ENCODE results near the gene C19orf38.
A peak's percentile ranks its signal among the peaks of the same experiment; 100 is the strongest.
"Not testable (repeated sequence)": the region's sequence is repeated elsewhere in the genome, so short reads cannot be mapped to it uniquely, and the experiment has no call there.

Gene C19orf38

DNA sequence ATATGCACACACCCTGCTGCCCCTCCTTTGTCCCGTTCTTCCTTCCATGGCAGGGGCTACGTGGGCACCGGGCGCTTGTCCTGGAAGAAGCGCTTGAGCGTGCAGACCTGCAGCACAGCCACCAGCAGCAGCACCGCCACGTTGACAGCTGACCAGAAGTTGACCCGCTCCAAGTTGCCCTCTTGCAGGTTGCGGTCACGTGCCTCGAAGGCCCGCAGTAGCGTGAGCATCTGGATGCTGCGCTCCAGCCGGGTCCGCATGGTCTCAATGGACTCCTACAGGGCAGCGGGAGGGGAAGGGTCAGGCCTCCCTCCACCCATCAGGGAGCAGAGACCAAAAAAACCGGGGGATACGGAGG lies 15.3 kb upstream of the C19orf38 start:
- no peak overlapping the region for H3K27ac ChIP-seq
- no peak for TF ChIP-seq ZFX (IDR thresholded peaks at IDR 0.05)
- TF ChIP-seq, protein P1, sequence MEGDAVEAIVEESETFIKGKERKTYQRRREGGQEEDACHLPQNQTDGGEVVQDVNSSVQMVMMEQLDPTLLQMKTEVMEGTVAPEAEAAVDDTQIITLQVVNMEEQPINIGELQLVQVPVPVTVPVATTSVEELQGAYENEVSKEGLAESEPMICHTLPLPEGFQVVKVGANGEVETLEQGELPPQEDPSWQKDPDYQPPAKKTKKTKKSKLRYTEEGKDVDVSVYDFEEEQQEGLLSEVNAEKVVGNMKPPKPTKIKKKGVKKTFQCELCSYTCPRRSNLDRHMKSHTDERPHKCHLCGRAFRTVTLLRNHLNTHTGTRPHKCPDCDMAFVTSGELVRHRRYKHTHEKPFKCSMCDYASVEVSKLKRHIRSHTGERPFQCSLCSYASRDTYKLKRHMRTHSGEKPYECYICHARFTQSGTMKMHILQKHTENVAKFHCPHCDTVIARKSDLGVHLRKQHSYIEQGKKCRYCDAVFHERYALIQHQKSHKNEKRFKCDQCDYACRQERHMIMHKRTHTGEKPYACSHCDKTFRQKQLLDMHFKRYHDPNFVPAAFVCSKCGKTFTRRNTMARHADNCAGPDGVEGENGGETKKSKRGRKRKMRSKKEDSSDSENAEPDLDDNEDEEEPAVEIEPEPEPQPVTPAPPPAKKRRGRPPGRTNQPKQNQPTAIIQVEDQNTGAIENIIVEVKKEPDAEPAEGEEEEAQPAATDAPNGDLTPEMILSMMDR (conservative IDR thresholded peaks at IDR 0.05), result no peak

DNA sequence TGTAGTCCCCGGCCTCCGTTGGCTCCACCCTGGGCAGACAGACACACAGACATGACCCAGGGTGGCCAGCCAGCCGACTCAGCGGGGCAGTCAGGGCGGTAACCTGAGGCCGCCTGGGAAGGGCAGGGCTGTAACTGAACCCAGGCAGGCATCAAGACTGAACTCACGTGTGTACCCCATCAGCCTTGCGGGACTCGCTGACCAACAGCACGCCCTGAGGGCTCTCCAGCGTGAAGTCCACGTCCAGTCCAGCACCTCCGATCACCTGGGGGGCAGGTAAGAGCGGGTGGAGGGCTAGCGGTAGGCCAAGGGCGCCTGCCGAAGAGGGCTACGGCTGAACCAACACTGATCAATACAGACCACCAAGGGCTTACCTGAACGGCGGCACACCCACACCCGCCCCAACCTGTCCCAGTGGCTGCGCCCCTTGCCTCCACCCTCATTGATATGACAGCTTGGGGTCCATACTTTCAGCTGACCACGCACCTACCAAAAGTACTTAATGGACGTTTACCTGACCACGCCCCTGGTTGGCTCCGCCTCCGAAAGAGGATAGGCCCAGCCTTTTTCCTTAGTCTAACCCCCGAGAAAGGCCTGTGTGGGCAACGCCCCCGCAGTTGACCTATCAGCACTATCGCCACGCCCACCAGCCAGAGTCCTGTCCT lies 13.0 kb upstream of the C19orf38 start:
- TF ChIP-seq ZFX (IDR thresholded peaks at IDR 0.05), result no peak
- TF ChIP-seq, protein P1 (conservative IDR thresholded peaks at IDR 0.05), result no peak

DNA sequence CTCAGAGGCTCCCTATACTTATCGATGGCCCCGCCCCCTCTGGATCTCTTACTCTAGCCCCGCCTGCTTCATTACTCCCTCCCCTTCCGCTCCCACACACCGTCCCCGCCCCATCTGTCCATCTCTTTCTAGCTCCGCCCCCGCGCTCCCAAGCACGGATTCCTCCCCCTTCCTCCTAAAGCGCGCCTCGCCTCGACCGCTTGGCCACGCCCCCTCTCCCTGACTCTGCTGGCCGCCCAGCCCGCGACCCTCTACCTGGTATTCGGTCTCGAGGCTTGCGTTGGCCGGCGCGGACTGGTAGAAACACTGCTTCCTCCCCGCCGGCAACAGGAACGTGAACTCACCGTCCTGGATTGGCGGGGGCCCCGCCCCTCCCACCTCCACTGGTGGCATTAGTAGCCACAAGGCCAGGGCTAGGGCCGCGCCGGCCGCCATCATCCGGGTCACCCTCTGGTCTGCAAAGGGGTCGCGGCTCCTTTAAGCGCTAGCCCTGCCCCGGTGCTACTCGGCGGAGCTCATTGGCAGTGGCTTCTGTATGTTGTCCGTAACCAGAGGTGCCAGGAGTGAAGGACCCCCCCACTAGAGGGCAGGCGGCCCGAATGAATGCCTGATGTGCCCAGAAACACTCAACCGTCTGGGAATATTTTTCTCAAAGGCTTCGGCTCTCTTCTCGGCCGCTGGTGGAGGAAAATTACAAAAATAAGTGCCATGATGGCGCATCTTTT lies 12.3 kb upstream of the C19orf38 start, which contains the start of gene TMED1:
Gene TMED1 (minus strand): TSS at position 459 of the 725 bp plus-strand sequence. CDS start 21 bp downstream, at position 438.
- H3K27ac ChIP-seq, result peak within 1 kb of the TSS; percentile 98
- TF ChIP-seq ZFX (IDR thresholded peaks at IDR 0.05), result no peak
- TF ChIP-seq, protein P1 (conservative IDR thresholded peaks at IDR 0.05), result no peak

More for the DNA sequence above, 13.0 kb upstream of the C19orf38 start:
- peak overlapping the region; percentile 98 for H3K27ac ChIP-seq

DNA sequence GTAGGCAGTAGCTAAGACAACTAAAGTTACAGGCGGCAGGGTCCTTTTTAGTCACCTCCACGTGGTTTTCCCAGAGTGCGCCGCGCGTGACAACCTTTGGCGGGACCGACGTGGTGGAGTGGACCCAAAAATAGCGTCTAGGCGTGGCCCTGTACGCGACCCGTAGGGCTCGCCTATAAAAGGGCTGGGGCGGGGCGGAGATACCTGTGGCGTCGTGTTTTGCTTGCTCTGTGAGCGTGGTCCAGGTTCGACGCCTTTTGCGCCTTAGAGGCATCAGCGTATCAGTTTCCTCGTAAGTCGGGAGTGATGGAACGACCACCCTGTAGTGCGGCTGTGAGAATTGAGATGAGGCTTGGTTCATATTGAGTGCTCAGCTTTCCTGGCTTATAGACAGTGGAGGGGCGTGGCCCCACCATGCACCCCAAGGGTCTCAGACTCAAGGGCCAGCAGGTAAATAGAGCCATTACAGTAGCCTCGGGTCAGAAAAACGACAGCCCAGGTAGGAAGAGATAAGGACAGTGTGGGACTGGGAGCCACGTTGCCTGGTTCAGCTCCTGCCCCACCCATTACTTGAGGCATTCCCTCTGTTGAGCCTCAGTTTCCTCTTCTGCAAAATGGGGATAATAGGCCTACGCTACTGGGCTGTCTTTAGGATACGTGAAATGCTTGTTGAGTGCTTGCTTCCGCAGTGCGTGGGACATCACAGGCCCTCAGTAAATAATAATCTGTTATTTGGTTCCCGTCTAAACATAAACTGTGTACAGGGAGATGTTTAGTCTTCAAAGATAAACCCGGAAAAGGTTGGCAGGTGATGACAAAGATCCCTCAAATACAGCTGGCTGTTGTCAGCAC lies 11.5 kb upstream of the C19orf38 start:
- TF ChIP-seq, protein P1 (conservative IDR thresholded peaks at IDR 0.05), result no peak
- TF ChIP-seq ZFX (IDR thresholded peaks at IDR 0.05), result no peak
- peak overlapping the region; percentile 98 for H3K27ac ChIP-seq

DNA sequence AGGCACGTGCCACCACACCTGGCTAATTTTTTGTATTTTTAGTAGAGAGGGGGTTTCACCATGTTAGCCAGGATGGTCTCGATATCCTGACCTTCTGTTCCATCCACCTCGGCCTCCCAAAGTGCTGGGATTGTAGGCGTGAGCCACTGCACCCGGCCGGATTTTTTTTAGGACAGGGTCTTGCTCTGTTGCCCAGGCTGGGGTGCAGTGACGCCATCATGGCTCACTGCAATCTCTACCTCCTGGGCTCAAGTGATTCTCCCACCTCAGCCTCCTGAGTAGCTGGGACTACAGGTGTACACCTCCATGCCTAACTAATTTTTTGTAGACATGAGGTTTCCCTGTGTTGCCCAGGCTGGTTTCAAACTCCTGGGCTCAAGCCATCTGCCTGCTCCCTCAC lies 10.6 kb upstream of the C19orf38 start:
- not testable (repeated sequence) for H3K27ac ChIP-seq

DNA sequence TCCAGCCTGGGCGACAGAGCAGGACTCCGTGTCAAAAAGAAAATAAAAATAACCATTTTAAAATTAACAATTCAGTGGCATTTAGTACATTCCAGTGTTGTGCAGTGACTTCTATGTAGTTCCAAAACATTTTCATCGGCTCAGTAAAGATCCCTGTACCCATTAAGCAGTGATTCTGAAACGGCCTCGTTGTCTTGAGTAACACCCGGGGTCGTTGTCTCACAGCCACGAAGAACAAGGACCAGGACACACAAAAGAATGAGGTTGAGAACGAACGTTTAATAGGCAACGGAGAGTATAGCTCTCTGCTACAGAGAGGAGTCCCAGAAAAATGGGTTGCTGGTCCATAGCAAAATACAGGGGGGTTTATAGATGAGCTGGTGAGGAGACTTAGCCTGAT lies 9.8 kb upstream of the C19orf38 start:
- H3K27ac ChIP-seq, result no peak overlapping the region
- no peak for TF ChIP-seq ZFX (IDR thresholded peaks at IDR 0.05)
- TF ChIP-seq, protein P1 (conservative IDR thresholded peaks at IDR 0.05), result no peak

DNA sequence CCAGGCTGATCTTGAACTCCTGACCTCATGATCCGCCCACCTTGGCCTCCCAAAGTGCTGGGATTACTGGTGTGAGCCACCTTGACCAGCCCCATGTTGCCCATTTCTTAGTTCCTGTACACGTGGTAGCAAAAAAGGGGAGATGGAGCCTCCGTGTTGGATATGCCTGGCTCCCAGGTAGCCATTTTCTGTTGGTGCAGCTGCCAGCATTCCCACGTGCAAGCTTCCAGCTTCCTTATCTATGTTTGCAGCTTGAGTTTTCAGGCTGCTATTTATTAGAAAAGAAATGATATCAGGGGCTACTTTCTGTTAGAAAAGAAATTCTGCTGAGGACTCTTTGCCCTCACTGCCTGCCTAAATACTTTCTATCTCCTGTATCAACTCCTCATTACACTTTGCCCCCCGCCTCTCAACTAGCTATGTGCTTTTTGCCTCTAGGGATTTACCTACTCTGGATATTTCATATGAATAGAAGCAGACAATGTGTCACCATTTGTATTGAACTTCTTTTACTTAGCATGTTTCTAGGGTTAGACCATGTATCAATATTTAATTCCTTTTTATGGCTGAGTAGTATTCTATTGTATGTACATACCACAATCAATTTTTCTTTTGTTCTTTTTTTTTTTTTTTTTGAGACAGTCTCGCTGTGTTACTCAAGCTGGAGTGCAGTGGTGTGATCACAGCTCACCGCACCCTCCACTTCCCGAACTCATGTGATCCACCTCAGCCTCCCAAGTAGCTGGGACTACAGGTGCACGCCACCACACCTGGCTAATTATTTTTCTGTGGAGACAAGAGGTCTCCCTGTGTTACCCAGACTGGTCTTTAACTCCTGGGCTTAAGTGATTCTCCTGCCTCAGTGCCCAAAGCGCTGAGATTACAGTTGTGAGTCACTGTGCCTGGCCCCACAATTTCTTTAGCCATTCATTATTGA lies 8.8 kb upstream of the C19orf38 start:
- TF ChIP-seq, protein P1 (conservative IDR thresholded peaks at IDR 0.05), result no peak
- TF ChIP-seq ZFX (IDR thresholded peaks at IDR 0.05), result no peak

More for the DNA sequence above, 8.8 kb upstream of the C19orf38 start:
- H3K27ac ChIP-seq, result no peak overlapping the region
